Measurements from ENCODE around the gene TGM4. TPM values are rescaled to one million over a fixed set of nuclear protein-coding genes. Genes with fewer than 3 reads are reported as not detected.
"Not testable (repeated sequence)": the region's sequence is repeated elsewhere in the genome, so short reads cannot be mapped to it uniquely, and the experiment has no call there.

The TGM4 gene
- total RNA-seq, 4 donors from 2014 or later = 0.26 to 1.4 (median 1.3) TPM; not detected in 1

- WGBS, 2 donors = 93 to 94% methylated on average over 14 of the region's 14 CpGs
- TF ChIP-seq, protein P1, sequence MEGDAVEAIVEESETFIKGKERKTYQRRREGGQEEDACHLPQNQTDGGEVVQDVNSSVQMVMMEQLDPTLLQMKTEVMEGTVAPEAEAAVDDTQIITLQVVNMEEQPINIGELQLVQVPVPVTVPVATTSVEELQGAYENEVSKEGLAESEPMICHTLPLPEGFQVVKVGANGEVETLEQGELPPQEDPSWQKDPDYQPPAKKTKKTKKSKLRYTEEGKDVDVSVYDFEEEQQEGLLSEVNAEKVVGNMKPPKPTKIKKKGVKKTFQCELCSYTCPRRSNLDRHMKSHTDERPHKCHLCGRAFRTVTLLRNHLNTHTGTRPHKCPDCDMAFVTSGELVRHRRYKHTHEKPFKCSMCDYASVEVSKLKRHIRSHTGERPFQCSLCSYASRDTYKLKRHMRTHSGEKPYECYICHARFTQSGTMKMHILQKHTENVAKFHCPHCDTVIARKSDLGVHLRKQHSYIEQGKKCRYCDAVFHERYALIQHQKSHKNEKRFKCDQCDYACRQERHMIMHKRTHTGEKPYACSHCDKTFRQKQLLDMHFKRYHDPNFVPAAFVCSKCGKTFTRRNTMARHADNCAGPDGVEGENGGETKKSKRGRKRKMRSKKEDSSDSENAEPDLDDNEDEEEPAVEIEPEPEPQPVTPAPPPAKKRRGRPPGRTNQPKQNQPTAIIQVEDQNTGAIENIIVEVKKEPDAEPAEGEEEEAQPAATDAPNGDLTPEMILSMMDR (IDR thresholded peaks at IDR 0.05) = no peak
- TF ChIP-seq POLR2A (IDR thresholded peaks at IDR 0.05) = no peak
- H3K4me3 ChIP-seq (ENCODE audit: low read depth, poor library complexity, severe bottlenecking) = no peak overlapping the region
- intact Hi-C loops (cut with DNase I; ENCODE audit: low total_unique reads) = no loop called here
- no peak for DNase-seq (ENCODE audit: low spot score in 2 of 2)
Observed at GRCh38 chr3:44932986-44933944, 58.9 kb downstream of the TGM4 start.

- DNase-seq (ENCODE audit: low spot score in 2 of 2) = no peak
- H3K4me3 ChIP-seq (ENCODE audit: low read depth, poor library complexity, severe bottlenecking) = no peak overlapping the region
- intact Hi-C loops (cut with DNase I; ENCODE audit: low total_unique reads) = no loop called here
- 84 to 87% methylated on average over 6 of the region's 6 CpGs for whole genome bisulfite sequencing, 2 donors
- TF ChIP-seq POLR2A (IDR thresholded peaks at IDR 0.05) = no peak
- TF ChIP-seq, protein P1 (IDR thresholded peaks at IDR 0.05) = no peak
Observed at GRCh38 chr3:44939581-44940036, 65.2 kb downstream of the TGM4 start.

DNA sequence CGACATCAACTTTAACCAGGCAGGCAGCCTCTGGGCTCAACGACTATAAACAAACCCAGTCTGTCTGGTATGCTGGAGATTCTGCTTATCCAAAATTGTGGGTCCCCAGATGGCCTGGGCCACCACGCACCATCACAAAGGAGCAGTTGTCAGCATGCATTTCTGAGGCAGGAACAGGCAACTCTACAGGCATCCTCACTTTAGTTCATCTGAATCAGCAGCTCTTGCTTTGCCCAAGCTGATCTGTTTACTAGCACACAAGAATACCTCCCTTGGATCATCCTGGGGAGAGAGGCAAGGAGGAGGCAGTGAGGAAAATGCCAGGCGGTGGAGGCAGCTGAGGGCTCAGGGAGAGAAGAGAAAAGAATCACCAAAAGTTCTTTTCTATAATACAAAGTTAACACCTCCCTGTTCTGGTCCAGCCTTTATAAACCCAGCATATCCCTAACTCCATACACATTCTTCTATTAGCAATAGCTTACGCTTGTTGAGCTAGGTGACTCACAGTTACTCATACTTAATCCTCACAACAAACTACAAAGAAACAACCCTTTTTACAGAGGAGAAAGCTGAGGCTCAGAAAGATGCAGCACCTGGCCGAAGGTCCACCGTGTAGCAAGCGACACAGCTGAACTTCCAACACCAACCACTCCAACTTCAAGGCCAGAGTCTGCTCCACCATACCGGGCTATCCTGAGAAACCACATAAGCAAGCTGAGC lies 68.0 kb downstream of the TGM4 start:
- TF ChIP-seq, protein P1 (IDR thresholded peaks at IDR 0.05) = no peak
- intact Hi-C loops (cut with DNase I; ENCODE audit: low total_unique reads) = no loop called here
- WGBS, 2 donors = 87 to 89% methylated on average over 9 of the region's 9 CpGs
- no peak for DNase-seq (ENCODE audit: low spot score in 2 of 2)
- H3K4me3 ChIP-seq (ENCODE audit: low read depth, poor library complexity, severe bottlenecking) = no peak overlapping the region

- H3K4me3 ChIP-seq (ENCODE audit: low read depth, poor library complexity, severe bottlenecking) = no peak overlapping the region
- DNase-seq (ENCODE audit: low spot score in 2 of 2) = no peak
- intact Hi-C loops (cut with DNase I; ENCODE audit: low total_unique reads) = no loop called here
- WGBS, 2 donors = 92 to 98% methylated on average over 3 of the region's 3 CpGs
- TF ChIP-seq, protein P1 (IDR thresholded peaks at IDR 0.05) = no peak
- TF ChIP-seq POLR2A (IDR thresholded peaks at IDR 0.05) = no peak
Observed at GRCh38 chr3:44948239-44948638, 73.8 kb downstream of the TGM4 start.

DNA sequence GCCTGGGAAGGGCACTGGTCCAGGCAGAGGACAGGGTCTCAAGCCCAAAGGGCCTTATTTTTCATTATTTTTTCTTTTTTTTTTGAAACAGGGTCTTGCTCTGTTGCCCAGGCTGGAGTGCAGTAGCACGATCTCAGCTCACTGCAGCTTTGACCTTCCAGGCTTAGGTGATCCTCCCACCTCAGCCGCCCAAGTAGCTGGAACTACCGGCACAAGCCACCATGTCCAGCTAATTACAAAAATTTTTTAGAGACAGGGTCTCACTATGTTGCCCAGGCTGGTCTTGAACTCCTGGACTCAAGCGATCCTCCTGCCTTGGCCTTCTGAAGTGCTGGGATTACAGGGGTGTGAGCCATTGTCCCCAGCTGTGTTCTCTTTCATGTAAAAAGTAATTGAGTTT lies 75.4 kb downstream of the TGM4 start:
- intact Hi-C loops (cut with DNase I; ENCODE audit: low total_unique reads); H3K4me3 ChIP-seq (ENCODE audit: low read depth, poor library complexity, severe bottlenecking); DNase-seq (ENCODE audit: low spot score in 2 of 2): not testable (repeated sequence)
- WGBS, 2 donors = 98 to 100% methylated on average over 4 of the region's 4 CpGs

GRCh38 chr3:44950275-44950734 lies 75.9 kb downstream of the TGM4 start:
- intact Hi-C loops (cut with DNase I; ENCODE audit: low total_unique reads) = no loop called here
- no peak for TF ChIP-seq POLR2A (IDR thresholded peaks at IDR 0.05)
- TF ChIP-seq, protein P1 (IDR thresholded peaks at IDR 0.05) = no peak
- no peak overlapping the region for H3K4me3 ChIP-seq (ENCODE audit: low read depth, poor library complexity, severe bottlenecking)
- 83 to 89% methylated on average over 2 of the region's 2 CpGs for WGBS, 2 donors
- DNase-seq (ENCODE audit: low spot score in 2 of 2) = no peak

All from lower leg skin (tissue), 4 donors.